Panc1 (cell line): ENCODE measurements around the gene FILIP1L. TPM values are rescaled to one million over a fixed set of nuclear protein-coding genes. Genes with fewer than 3 reads are reported as not detected.

Source experiments
- ATAC-seq: fragments of 200-7000 bp; cut with Tn5 transposase; 2 replicates; pipeline ENCODE4 v1.9.1; 2020; ENCODE audit warnings: mild to moderate bottlenecking, moderate library complexity
- BruUV-seq: library from RNA; stranded (reverse); fragments of 400-500 nt; replicated peaks from 2 replicates; lab custom pipeline; 2021; lab: Mats Ljungman, UMichigan
- CTCF ChIA-PET: fragments of 300-600 bp; sonication (Branson Sonifier 250); formaldehyde crosslinking; loops from one replicate; lab custom pipeline; 2022; ENCODE audit warnings: antibody characterized with exemption; lab: Charles Lee
- POLR2A ChIA-PET: fragments of 300-600 bp; sonication (Branson Sonifier 250); formaldehyde crosslinking; loops from one replicate; lab custom pipeline; 2022; ENCODE audit warnings: antibody characterized with exemption; lab: Charles Lee
- DNase-seq: peaks from one replicate; pipeline ENCODE4 v3.0.0-alpha.2; 2010; ENCODE audit warnings: low read depth, low spot score
- H3K27ac ChIP-seq: 2 replicates; pipeline ENCODE4 v1.5.1; 2011; ENCODE audit warnings: mild to moderate bottlenecking, low read length, inconsistent platforms
- H3K27me3 ChIP-seq: fragments of 200-500 bp; sonication (Bioruptor generic); 2 replicates; pipeline ENCODE4 v1.6.0; 2014; ENCODE audit warnings: low read length, inconsistent platforms; ENCODE audit not compliant: control insufficient read depth, insufficient read depth
- H3K36me3 ChIP-seq: fragments of 200-500 bp; sonication (Bioruptor generic); 2 replicates; pipeline ENCODE4 v1.5.1; 2014; ENCODE audit warnings: inconsistent platforms, mild to moderate bottlenecking, low read length, moderate library complexity; ENCODE audit not compliant: control insufficient read depth, insufficient read depth
- H3K4me1 ChIP-seq: 2 replicates; pipeline ENCODE4 v1.5.1; 2011; ENCODE audit warnings: inconsistent platforms, mild to moderate bottlenecking, low read length, moderate library complexity; ENCODE audit not compliant: control insufficient read depth, insufficient read depth
- H3K4me3 ChIP-seq, 2 experiments: 2 replicates each; pipeline ENCODE4 v1.5.1; 2011 to 2012; ENCODE audit warnings: low read depth in 2 of 2, low read length in 2 of 2, mild to moderate bottlenecking in 2 of 2, inconsistent platforms in 1 of 2, moderate library complexity in 1 of 2
- H3K9me3 ChIP-seq: fragments of 200-500 bp; sonication (Bioruptor generic); 2 replicates; pipeline ENCODE4 v1.5.1; 2014; ENCODE audit warnings: low read depth, mild to moderate bottlenecking, inconsistent platforms, low read length, moderate library complexity; ENCODE audit not compliant: control insufficient read depth, insufficient read depth
- CTCF ChIP-seq: fragments of 450-650 bp; IDR thresholded peaks from 2 replicates; pipeline ENCODE4 v1.5.1; 2017; ENCODE audit warnings: mild to moderate bottlenecking
- POLR2AphosphoS5 ChIP-seq: IDR thresholded peaks from 2 replicates; pipeline ENCODE4 v1.6.1; 2012; ENCODE audit warnings: mild to moderate bottlenecking, low read depth, low read length, moderate library complexity
- REST ChIP-seq, 2 experiments: IDR thresholded peaks; 2 replicates each; pipeline ENCODE4 v1.6.1; 2011 to 2012; ENCODE audit warnings: low read depth in 2 of 2, control low read depth in 1 of 2, low read length in 1 of 2, mild to moderate bottlenecking in 1 of 2, moderate library complexity in 1 of 2; ENCODE audit not compliant: insufficient read depth in 1 of 2
- SIN3A ChIP-seq: IDR thresholded peaks from 2 replicates; pipeline ENCODE4 v1.6.1; 2012; ENCODE audit warnings: low read depth, mild to moderate bottlenecking, low read length, moderate library complexity, borderline replicate concordance; ENCODE audit not compliant: insufficient read depth
- TCF7L2 ChIP-seq: IDR thresholded peaks from 2 replicates; pipeline ENCODE4 v1.6.1; 2011; ENCODE audit warnings: mild to moderate bottlenecking, low read depth, low read length, inconsistent platforms
- in situ Hi-C: cut with HindIII; loops from 2 replicates; pipeline ENCODE4 v1.10.0; 2016; ENCODE audit warnings: low sequenced_read_pairs, low pct_unique_long_range_greater_than_20kb
- intact Hi-C: fragments of 100-400 bp; cut with micrococcal nuclease; formaldehyde crosslinking; loops from one replicate; pipeline ENCODE4 v1.10.0; 2022; ENCODE audit not compliant: unreplicated experiment
- total RNA-seq: library from RNA; stranded (reverse); gene quantifications from one replicate; pipeline ENCODE4 v1.2.1, GENCODE V29; 2021; ENCODE audit not compliant: unreplicated experiment

FILIP1L gene
- total RNA-seq, 1 experiment from 2014 or later: 3.2 TPM

- Histone ChIP-seq H3K4me3 (no peak overlapping the region), H3K4me1 (peaks cover 19% of the 10 kb centered on the region; the same call in 1 of the 2 replicates), H3K27ac (peak overlapping the region; percentile 26; the same call in 1 of the 2 replicates), H3K36me3 (no peaks in the 10 kb centered on the region), H3K9me3 (no peaks in the 10 kb centered on the region), H3K27me3 (no peaks in the 10 kb centered on the region)
- DNase-seq (no peak), ATAC-seq (peak; percentile 80)
- ChIA-PET POLR2A (no interaction called here), CTCF (no interaction called here)
- no TSS peak for BruUV-seq
- in situ Hi-C loops (no loop called here), intact Hi-C loops (no loop called here)
- TF ChIP-seq SIN3A (no peak), TCF7L2 (no peak), REST (IDR thresholded peaks at IDR 0.05; ENCODE audit: insufficient read depth in 1 of 2, low read depth in 2 of 2, low read length in 1 of 2) (no peak), POLR2AphosphoS5 (no peak), CTCF (no peak)
Observed at GRCh38 chr3:99825004-99825640, 289.2 kb downstream of the FILIP1L start.

- TF ChIP-seq CTCF (no peak), SIN3A (no peak), REST (IDR thresholded peaks at IDR 0.05; ENCODE audit: insufficient read depth in 1 of 2, low read depth in 2 of 2, low read length in 1 of 2) (no peak), POLR2AphosphoS5 (no peak)
- intact Hi-C loops (no loop called here), in situ Hi-C loops (no loop called here)
- ATAC-seq (peak; percentile 68), DNase-seq (no peak)
- CTCF ChIA-PET: interaction anchor here (0.8 to 1.1 kb wide), 3 partner anchors 8 to 20 kb away, joined by 3 to 5 read pairs (median 5); no protein-coding TSS in a partner anchor
- Histone ChIP-seq H3K27ac (peak overlapping the region; percentile 26; the same call in 1 of the 2 replicates), H3K36me3 (no peaks in the 10 kb centered on the region), H3K27me3 (no peaks in the 10 kb centered on the region), H3K4me1 (peaks cover 19% of the 10 kb centered on the region; the same call in 1 of the 2 replicates), H3K9me3 (no peaks in the 10 kb centered on the region), H3K4me3 (0 out of 4 replicates have a peak overlapping the region, but pooled peaks of 1 of the 2 experiments have one; percentile 7)
- POLR2A ChIA-PET: no interaction called here
- BruUV-seq: no TSS peak
Observed at GRCh38 chr3:99823723-99824711, 290.3 kb downstream of the FILIP1L start.
